ENCODE measurements around the gene MRPS23. TPM values are rescaled to one million over a fixed set of nuclear protein-coding genes. Genes with fewer than 3 reads are reported as not detected.

Gene MRPS23
- total and polyA plus RNA-seq, 2 experiments from 2014 or later: 33.4 to 61.1 TPM

- H3K27me3 ChIP-seq (replicated peaks; ENCODE audit: insufficient read depth): no peaks in the 10 kb centered on the region
- TF ChIP-seq EZH2 (IDR thresholded peaks at IDR 0.05; ENCODE audit: insufficient read depth, poor library complexity, severe bottlenecking): no peak
- TF ChIP-seq EZH2phosphoT487 (IDR thresholded peaks at IDR 0.05; ENCODE audit: insufficient read depth, low read depth): no peak
- in situ Hi-C loops (cut with MboI): loop anchor here (5.0 kb wide), 1 partner anchor 245 kb away; no protein-coding TSS in a partner anchor
- no peaks in the 10 kb centered on the region for H3K79me2 ChIP-seq (ENCODE audit: insufficient read depth)
- no peaks in the 10 kb centered on the region for H3K36me3 ChIP-seq (ENCODE audit: low read depth)
- H3F3A ChIP-seq (ENCODE audit: insufficient read depth): 0 out of 2 replicates have a peak, but pooled peaks cover 5% of the 10 kb centered on the region
- no peak overlapping the region for H3K9ac ChIP-seq
- H3K9me2 ChIP-seq (ENCODE audit: insufficient read depth): no peaks in the 10 kb centered on the region
- no peaks in the 10 kb centered on the region for H4K20me1 ChIP-seq (ENCODE audit: insufficient read depth)
- no peak for DNase-seq
- peaks cover 9% of the 10 kb centered on the region for H3K4me1 ChIP-seq (ENCODE audit: insufficient read depth)
- WGBS, 2 experiments (ENCODE audit: low coverage in 1 of 2, low lambda C conversion rate in 2 of 2, missing lambda C conversion rate in 2 of 2): 61 to 66% methylated on average over 10 of the region's 10 CpGs
- H2AFZ ChIP-seq: no peak overlapping the region
- H3K9me3 ChIP-seq (ENCODE audit: low read depth): no peaks in the 10 kb centered on the region
- no peak overlapping the region for H3K27ac ChIP-seq
- H3K4me2 ChIP-seq (ENCODE audit: unreplicated experiment): no peak overlapping the region
- H3K4me3 ChIP-seq: no peak overlapping the region
Observed at GRCh38 chr17:57856792-57857620, 7.2 kb upstream of the MRPS23 start.

GRCh38 chr17:57855391-57856035, 5.7 kb upstream of the MRPS23 start:
- H3K27me3 ChIP-seq (replicated peaks; ENCODE audit: insufficient read depth): no peaks in the 10 kb centered on the region
- 54 to 60% methylated on average over 6 of the region's 6 CpGs for WGBS, 2 experiments (ENCODE audit: low coverage in 1 of 2, low lambda C conversion rate in 2 of 2, missing lambda C conversion rate in 2 of 2)

GRCh38 chr17:57853695-57854094, 3.9 kb upstream of the MRPS23 start:
- H3K27ac ChIP-seq: no peak overlapping the region
- no peak overlapping the region for H3K4me3 ChIP-seq
- H3K4me2 ChIP-seq (ENCODE audit: unreplicated experiment): no peak overlapping the region
- no peaks in the 10 kb centered on the region for H3K9me3 ChIP-seq (ENCODE audit: low read depth)
- WGBS, 2 experiments (ENCODE audit: low coverage in 1 of 2, low lambda C conversion rate in 2 of 2, missing lambda C conversion rate in 2 of 2): 67 to 71% methylated on average over 8 of the region's 8 CpGs
- H3F3A ChIP-seq (ENCODE audit: insufficient read depth): peaks cover 15% of the 10 kb centered on the region
- H2AFZ ChIP-seq: no peak overlapping the region
- H3K79me2 ChIP-seq (ENCODE audit: insufficient read depth): peaks cover 12% of the 10 kb centered on the region
- no peaks in the 10 kb centered on the region for H3K27me3 ChIP-seq (replicated peaks; ENCODE audit: insufficient read depth)
- in situ Hi-C loops (cut with MboI): loop anchor here (5.0 kb wide), 1 partner anchor 144 kb away; no protein-coding TSS in a partner anchor
- H4K20me1 ChIP-seq (ENCODE audit: insufficient read depth): no peaks in the 10 kb centered on the region
- no peak overlapping the region for H3K9ac ChIP-seq
- TF ChIP-seq EZH2phosphoT487 (IDR thresholded peaks at IDR 0.05; ENCODE audit: insufficient read depth, low read depth) (no peak), EZH2 (IDR thresholded peaks at IDR 0.05; ENCODE audit: insufficient read depth, poor library complexity, severe bottlenecking) (no peak)
- DNase-seq: no peak
- H3K4me1 ChIP-seq (ENCODE audit: insufficient read depth): peaks cover 12% of the 10 kb centered on the region
- H3K36me3 ChIP-seq (ENCODE audit: low read depth): no peaks in the 10 kb centered on the region
- no peaks in the 10 kb centered on the region for H3K9me2 ChIP-seq (ENCODE audit: insufficient read depth)

More at GRCh38 chr17:57855391-57856035, 5.7 kb upstream of the MRPS23 start:
- H3K9ac ChIP-seq: no peak overlapping the region
- in situ Hi-C loops (cut with MboI): loop anchor here (5.0 kb wide), 1 partner anchor 247 kb away; no protein-coding TSS in a partner anchor
- H3K4me2 ChIP-seq (ENCODE audit: unreplicated experiment): no peak overlapping the region
- H3F3A ChIP-seq (ENCODE audit: insufficient read depth): peaks cover 15% of the 10 kb centered on the region
- no peaks in the 10 kb centered on the region for H3K9me3 ChIP-seq (ENCODE audit: low read depth)
- no peaks in the 10 kb centered on the region for H4K20me1 ChIP-seq (ENCODE audit: insufficient read depth)
- H3K4me1 ChIP-seq (ENCODE audit: insufficient read depth): peaks cover 8% of the 10 kb centered on the region; the same call in 1 of the 2 replicates
- no peaks in the 10 kb centered on the region for H3K36me3 ChIP-seq (ENCODE audit: low read depth)
- H3K27ac ChIP-seq: no peak overlapping the region
- no peak overlapping the region for H3K4me3 ChIP-seq
- no peaks in the 10 kb centered on the region for H3K79me2 ChIP-seq (ENCODE audit: insufficient read depth)
- no peaks in the 10 kb centered on the region for H3K9me2 ChIP-seq (ENCODE audit: insufficient read depth)
- H2AFZ ChIP-seq: no peak overlapping the region
- no peak for DNase-seq
- TF ChIP-seq EZH2 (IDR thresholded peaks at IDR 0.05; ENCODE audit: insufficient read depth, poor library complexity, severe bottlenecking) (no peak), EZH2phosphoT487 (IDR thresholded peaks at IDR 0.05; ENCODE audit: insufficient read depth, low read depth) (no peak)

GRCh38 chr17:57852955-57853328, 3.1 kb upstream of the MRPS23 start:
- TF ChIP-seq EZH2 (IDR thresholded peaks at IDR 0.05; ENCODE audit: insufficient read depth, poor library complexity, severe bottlenecking) (no peak), EZH2phosphoT487 (IDR thresholded peaks at IDR 0.05; ENCODE audit: insufficient read depth, low read depth) (no peak)
- H3K79me2 ChIP-seq (ENCODE audit: insufficient read depth): peaks cover 19% of the 10 kb centered on the region
- no peak overlapping the region for H3K27ac ChIP-seq
- no peak for DNase-seq
- WGBS, 2 experiments (ENCODE audit: low coverage in 1 of 2, low lambda C conversion rate in 2 of 2, missing lambda C conversion rate in 2 of 2): 70 to 71% methylated on average over 6 of the region's 6 CpGs
- peaks cover 15% of the 10 kb centered on the region for H3F3A ChIP-seq (ENCODE audit: insufficient read depth)
- H3K9ac ChIP-seq: no peak overlapping the region
- H4K20me1 ChIP-seq (ENCODE audit: insufficient read depth): no peaks in the 10 kb centered on the region
- H2AFZ ChIP-seq: no peak overlapping the region
- no peak overlapping the region for H3K4me3 ChIP-seq
- H3K9me3 ChIP-seq (ENCODE audit: low read depth): no peaks in the 10 kb centered on the region
- no peaks in the 10 kb centered on the region for H3K27me3 ChIP-seq (replicated peaks; ENCODE audit: insufficient read depth)
- no peaks in the 10 kb centered on the region for H3K36me3 ChIP-seq (ENCODE audit: low read depth)
- H3K9me2 ChIP-seq (ENCODE audit: insufficient read depth): no peaks in the 10 kb centered on the region
- no peak overlapping the region for H3K4me2 ChIP-seq (ENCODE audit: unreplicated experiment)
- in situ Hi-C loops (cut with MboI): loop anchor here (5.0 kb wide), 1 partner anchor 144 kb away; no protein-coding TSS in a partner anchor
- H3K4me1 ChIP-seq (ENCODE audit: insufficient read depth): peaks cover 14% of the 10 kb centered on the region
